Measurements from ENCODE around the gene EFNA1.

Gene EFNA1, protein sequence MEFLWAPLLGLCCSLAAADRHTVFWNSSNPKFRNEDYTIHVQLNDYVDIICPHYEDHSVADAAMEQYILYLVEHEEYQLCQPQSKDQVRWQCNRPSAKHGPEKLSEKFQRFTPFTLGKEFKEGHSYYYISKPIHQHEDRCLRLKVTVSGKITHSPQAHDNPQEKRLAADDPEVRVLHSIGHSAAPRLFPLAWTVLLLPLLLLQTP

GRCh38 chr1:155127105-155127966 lies at the start of gene EFNA1:
Gene EFNA1 (plus strand): TSS chr1:155127876. CDS start chr1:155127978, 102 bp downstream.
- Histone ChIP-seq H2AFZ (ENCODE audit: low read length, unreplicated experiment) (peak within 1 kb of the TSS; percentile 9), H3K79me2 (ENCODE audit: control insufficient read depth, insufficient read depth, low read length, unreplicated experiment) (no peaks in the 10 kb centered on the region), H3K4me1 (ENCODE audit: control insufficient read depth, insufficient read depth, low read length, unreplicated experiment) (peaks cover 13% of the 10 kb centered on the region), H3K4me3 (ENCODE audit: low read depth, low read length) (peak within 1 kb of the TSS; percentile 74), H3K27me3 (ENCODE audit: insufficient read depth, low read length) (peaks cover 49% of the 10 kb centered on the region), H3K36me3 (ENCODE audit: insufficient read depth, low read length) (no peaks in the 10 kb centered on the region), H3K27ac (ENCODE audit: low read depth, low read length) (no peak within 1 kb of the TSS)

GRCh38 chr1:155078469-155079209 lies 49.0 kb upstream of the EFNA1 start, which contains the start of gene EFNA3:
Gene EFNA3 (plus strand): TSS chr1:155078837. CDS start chr1:155078942, 105 bp downstream.
- peaks cover 48% of the 10 kb centered on the region for H3K27me3 ChIP-seq (ENCODE audit: insufficient read depth, low read length)
- H3K4me1 ChIP-seq (ENCODE audit: control insufficient read depth, insufficient read depth, low read length, unreplicated experiment), result peaks cover 17% of the 10 kb centered on the region
- H3K27ac ChIP-seq (ENCODE audit: low read depth, low read length), result no peak within 1 kb of the TSS

DNA sequence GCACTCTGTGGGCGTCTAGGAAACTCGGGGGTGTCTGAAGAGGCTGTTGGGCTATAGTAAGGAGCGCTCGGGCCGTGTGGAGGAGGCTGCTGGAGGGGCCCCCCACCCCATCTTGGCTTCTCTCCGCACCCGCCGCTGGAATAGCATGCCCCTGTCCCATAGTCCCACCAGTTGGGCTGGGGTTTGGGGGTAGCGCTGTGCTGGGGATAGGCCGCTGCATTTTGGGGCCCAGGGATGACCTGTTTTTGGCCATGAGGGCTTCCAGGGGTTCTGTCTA lies 48.5 kb upstream of the EFNA1 start:
- Histone ChIP-seq H3K4me1 (ENCODE audit: control insufficient read depth, insufficient read depth, low read length, unreplicated experiment) (peaks cover 18% of the 10 kb centered on the region), H3K36me3 (ENCODE audit: insufficient read depth, low read length) (no peaks in the 10 kb centered on the region), H3K27me3 (ENCODE audit: insufficient read depth, low read length) (peaks cover 51% of the 10 kb centered on the region), H3K27ac (ENCODE audit: low read depth, low read length) (no peak overlapping the region), H3K79me2 (ENCODE audit: control insufficient read depth, insufficient read depth, low read length, unreplicated experiment) (no peaks in the 10 kb centered on the region), H2AFZ (ENCODE audit: low read length, unreplicated experiment) (no peak overlapping the region), H3K4me3 (ENCODE audit: low read depth, low read length) (peak overlapping the region; percentile 47)

More at GRCh38 chr1:155078469-155079209, 49.0 kb upstream of the EFNA1 start, which contains the start of gene EFNA3:
- Histone ChIP-seq H3K79me2 (ENCODE audit: control insufficient read depth, insufficient read depth, low read length, unreplicated experiment) (no peaks in the 10 kb centered on the region), H2AFZ (ENCODE audit: low read length, unreplicated experiment) (no peak within 1 kb of the TSS), H3K36me3 (ENCODE audit: insufficient read depth, low read length) (no peaks in the 10 kb centered on the region), H3K4me3 (ENCODE audit: low read depth, low read length) (peak within 1 kb of the TSS; percentile 47)

GRCh38 chr1:155079487-155080311 lies 48.0 kb upstream of the EFNA1 start:
- H2AFZ ChIP-seq (ENCODE audit: low read length, unreplicated experiment), result no peak overlapping the region

DNA sequence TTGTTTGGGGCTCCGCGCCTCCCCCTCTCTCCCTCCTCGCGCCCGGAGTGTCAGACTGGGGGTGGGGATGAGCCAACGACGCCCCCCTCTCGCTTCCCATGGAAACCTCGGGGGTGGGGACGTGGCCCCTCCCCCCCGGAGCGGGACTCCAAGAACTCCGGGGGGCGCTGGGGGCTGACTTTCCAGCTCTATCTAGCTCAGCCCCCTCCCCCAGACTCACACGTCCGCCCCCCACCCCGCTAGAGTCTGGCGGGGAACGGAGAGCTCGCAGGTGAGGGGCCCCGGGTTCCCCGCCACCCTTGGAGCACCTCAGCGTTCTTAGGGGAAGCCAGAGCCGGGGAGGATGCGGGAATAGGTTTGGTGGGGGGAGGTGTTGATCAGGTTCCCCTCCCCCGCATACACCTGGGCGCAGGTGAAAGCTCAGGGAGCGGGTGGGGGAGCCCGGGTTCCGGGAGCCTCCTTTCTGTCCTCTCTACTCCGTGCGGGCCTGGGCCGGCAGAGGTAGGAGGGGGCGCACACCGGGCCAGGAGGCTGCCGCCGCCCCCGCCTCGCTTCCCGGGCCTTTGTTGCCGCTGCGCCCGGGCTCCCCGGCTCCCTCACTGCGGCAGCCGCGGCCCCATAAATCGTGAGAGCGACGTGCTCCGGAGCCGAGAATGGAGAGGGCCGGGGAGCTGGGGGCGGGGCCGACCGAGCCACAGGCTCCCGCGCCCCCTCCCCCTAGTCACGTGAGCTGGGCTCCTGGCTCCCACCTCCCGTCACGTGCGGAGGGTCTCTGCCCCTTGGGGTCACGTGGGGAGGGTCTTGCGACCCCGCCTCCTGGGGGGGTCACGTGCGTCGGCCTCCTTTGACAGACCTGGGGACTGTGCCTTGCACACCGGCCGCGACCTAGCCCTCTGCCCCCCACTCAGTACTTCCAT lies 47.1 kb upstream of the EFNA1 start:
- Histone ChIP-seq H3K27me3 (ENCODE audit: insufficient read depth, low read length) (peaks cover 51% of the 10 kb centered on the region), H3K4me1 (ENCODE audit: control insufficient read depth, insufficient read depth, low read length, unreplicated experiment) (peaks cover 22% of the 10 kb centered on the region), H2AFZ (ENCODE audit: low read length, unreplicated experiment) (no peak overlapping the region), H3K79me2 (ENCODE audit: control insufficient read depth, insufficient read depth, low read length, unreplicated experiment) (no peaks in the 10 kb centered on the region), H3K36me3 (ENCODE audit: insufficient read depth, low read length) (no peaks in the 10 kb centered on the region), H3K27ac (ENCODE audit: low read depth, low read length) (no peak overlapping the region), H3K4me3 (ENCODE audit: low read depth, low read length) (0 out of 2 replicates have a peak overlapping the region, but pooled peaks have one; percentile 5)

More at GRCh38 chr1:155079487-155080311, 48.0 kb upstream of the EFNA1 start:
- Histone ChIP-seq H3K4me3 (ENCODE audit: low read depth, low read length) (peak overlapping the region; percentile 47; the same call in 1 of the 2 replicates), H3K79me2 (ENCODE audit: control insufficient read depth, insufficient read depth, low read length, unreplicated experiment) (no peaks in the 10 kb centered on the region), H3K27me3 (ENCODE audit: insufficient read depth, low read length) (peaks cover 51% of the 10 kb centered on the region), H3K4me1 (ENCODE audit: control insufficient read depth, insufficient read depth, low read length, unreplicated experiment) (peaks cover 22% of the 10 kb centered on the region), H3K36me3 (ENCODE audit: insufficient read depth, low read length) (no peaks in the 10 kb centered on the region), H3K27ac (ENCODE audit: low read depth, low read length) (no peak overlapping the region)

DNA sequence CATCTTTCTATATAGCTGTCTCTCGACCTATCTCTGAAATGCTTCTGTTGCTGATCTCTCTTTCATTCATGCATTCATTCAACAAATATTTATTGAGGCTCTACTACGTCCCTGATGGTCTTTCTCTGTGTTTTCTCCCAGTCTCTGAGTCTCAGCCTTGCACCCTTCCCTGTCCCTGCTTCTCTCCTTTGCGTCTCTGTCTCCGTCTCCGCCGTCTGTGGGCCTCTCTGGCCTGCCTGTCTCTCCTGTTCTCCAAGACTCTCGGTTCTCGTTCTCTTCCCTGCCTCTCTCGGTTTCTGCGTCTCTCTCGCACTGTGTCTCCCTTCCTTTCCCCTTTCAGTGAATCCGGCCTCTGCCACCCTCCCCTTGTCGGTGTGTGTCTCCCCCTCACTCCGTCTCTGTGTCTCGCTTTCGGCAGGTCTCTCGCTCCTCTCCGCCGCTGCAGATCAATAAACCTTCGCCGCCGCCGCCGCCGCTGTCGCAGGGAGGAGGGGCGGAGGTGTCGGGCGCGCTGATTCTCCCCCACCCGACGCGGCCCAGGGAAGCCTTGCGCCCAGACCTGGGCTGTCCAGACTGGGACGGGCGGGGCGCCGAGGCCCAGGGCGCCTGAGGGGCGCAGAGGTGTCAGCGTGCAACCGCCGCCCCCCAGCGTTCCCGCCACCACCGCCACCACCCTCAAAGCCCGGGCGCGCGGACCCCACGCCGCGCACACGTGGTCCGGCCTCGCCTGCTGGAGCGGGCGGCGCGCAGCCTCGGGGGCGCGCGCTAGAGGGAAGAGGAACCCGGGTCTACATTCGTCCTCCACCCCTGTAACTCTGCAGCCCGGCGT lies 46.0 kb upstream of the EFNA1 start:
- H3K27me3 ChIP-seq (ENCODE audit: insufficient read depth, low read length), result peaks cover 51% of the 10 kb centered on the region
- peaks cover 25% of the 10 kb centered on the region for H3K4me1 ChIP-seq (ENCODE audit: control insufficient read depth, insufficient read depth, low read length, unreplicated experiment)
- no peaks in the 10 kb centered on the region for H3K36me3 ChIP-seq (ENCODE audit: insufficient read depth, low read length)
- no peaks in the 10 kb centered on the region for H3K79me2 ChIP-seq (ENCODE audit: control insufficient read depth, insufficient read depth, low read length, unreplicated experiment)
- peak overlapping the region; percentile 52 for H3K4me3 ChIP-seq (ENCODE audit: low read depth, low read length)
- H3K27ac ChIP-seq (ENCODE audit: low read depth, low read length), result no peak overlapping the region
- H2AFZ ChIP-seq (ENCODE audit: low read length, unreplicated experiment), result no peak overlapping the region

GRCh38 chr1:155082301-155083051 lies 45.2 kb upstream of the EFNA1 start:
- Histone ChIP-seq H3K79me2 (ENCODE audit: control insufficient read depth, insufficient read depth, low read length, unreplicated experiment) (no peaks in the 10 kb centered on the region), H3K4me3 (ENCODE audit: low read depth, low read length) (peak overlapping the region; percentile 52), H3K27ac (ENCODE audit: low read depth, low read length) (no peak overlapping the region), H3K36me3 (ENCODE audit: insufficient read depth, low read length) (no peaks in the 10 kb centered on the region), H3K27me3 (ENCODE audit: insufficient read depth, low read length) (peaks cover 51% of the 10 kb centered on the region), H2AFZ (ENCODE audit: low read length, unreplicated experiment) (no peak overlapping the region), H3K4me1 (ENCODE audit: control insufficient read depth, insufficient read depth, low read length, unreplicated experiment) (peaks cover 27% of the 10 kb centered on the region)

- peaks cover 22% of the 10 kb centered on the region for H3K4me1 ChIP-seq (ENCODE audit: control insufficient read depth, insufficient read depth, low read length, unreplicated experiment)
Measured at GRCh38 chr1:155083052-155083541, 44.6 kb upstream of the EFNA1 start.

More at GRCh38 chr1:155083052-155083541, 44.6 kb upstream of the EFNA1 start:
- Histone ChIP-seq H2AFZ (ENCODE audit: low read length, unreplicated experiment) (no peak overlapping the region), H3K4me3 (ENCODE audit: low read depth, low read length) (no peak overlapping the region), H3K27me3 (ENCODE audit: insufficient read depth, low read length) (peaks cover 51% of the 10 kb centered on the region), H3K36me3 (ENCODE audit: insufficient read depth, low read length) (no peaks in the 10 kb centered on the region), H3K79me2 (ENCODE audit: control insufficient read depth, insufficient read depth, low read length, unreplicated experiment) (no peaks in the 10 kb centered on the region), H3K27ac (ENCODE audit: low read depth, low read length) (no peak overlapping the region)

All from ACC112 (cell line).